Activated T-helper 1 cell treated with anti-CD3 and anti-CD28 coated beads, Interleukin-12 subunit alpha, Interleukin-12 subunit beta, Interleukin-2, Interleukin-4 antibody, amounts not matched to agents 30 ng/mL and 10 ng/mL and 1 ng/mL, durations not matched to agents 14 hours and 24 hours and 36 hours (primary cell): Measurements from ENCODE around the gene FBXO31. TPM values are rescaled to one million over a fixed set of nuclear protein-coding genes. Genes with fewer than 3 reads are reported as not detected.

Source experiments
- DNase-seq: peaks from one replicate; pipeline ENCODE4 v3.0.0; 2021; ENCODE audit warnings: low spot score
- H3K27ac Mint-ChIP-seq: one replicate; pipeline ENCODE4 v1.8.0; 2021; ENCODE audit warnings: mild to moderate bottlenecking, mixed read lengths
- H3K27me3 Mint-ChIP-seq: one replicate; pipeline ENCODE4 v1.8.0; 2022; ENCODE audit warnings: mild to moderate bottlenecking, moderate library complexity, mixed read lengths; ENCODE audit not compliant: insufficient read depth
- H3K36me3 Mint-ChIP-seq: one replicate; pipeline ENCODE4 v1.8.0; 2021; ENCODE audit warnings: low read depth, mixed read lengths
- H3K4me1 Mint-ChIP-seq: one replicate; pipeline ENCODE4 v1.8.0; 2021; ENCODE audit warnings: low read depth, mixed read lengths
- H3K4me3 Mint-ChIP-seq: one replicate; pipeline ENCODE4 v1.8.0; 2021; ENCODE audit warnings: mild to moderate bottlenecking, moderate library complexity, mixed read lengths
- H3K9me3 Mint-ChIP-seq: one replicate; pipeline ENCODE4 v1.8.0; 2021; ENCODE audit warnings: mixed read lengths
- intact Hi-C: fragments of 100-400 bp; cut with micrococcal nuclease; formaldehyde crosslinking; loops from one replicate; pipeline ENCODE4 v1.15.1; 2024
- total RNA-seq: library from RNA; stranded (reverse); gene quantifications from 2 replicates; pipeline ENCODE4 v1.2.3, GENCODE V29; 2022

The FBXO31 gene
- total RNA-seq, 1 donor from 2014 or later, result 41.3 TPM

- H3K27me3 Mint-ChIP-seq, result no peaks in the 10 kb centered on the region
- no peaks in the 10 kb centered on the region for H3K9me3 Mint-ChIP-seq
- H3K4me3 Mint-ChIP-seq, result no peak overlapping the region
- DNase-seq, result no peak
- no peak overlapping the region for H3K27ac Mint-ChIP-seq
- intact Hi-C loops, result no loop called here
- H3K36me3 Mint-ChIP-seq, result peaks cover 6% of the 10 kb centered on the region
- no peaks in the 10 kb centered on the region for H3K4me1 Mint-ChIP-seq
Observed at GRCh38 chr16:87327798-87328495, 55.6 kb downstream of the FBXO31 start.

GRCh38 chr16:87326151-87326571, 57.4 kb downstream of the FBXO31 start:
- Mint-ChIP-seq H3K36me3 (peaks cover 6% of the 10 kb centered on the region), H3K9me3 (no peaks in the 10 kb centered on the region), H3K4me3 (no peak overlapping the region), H3K27me3 (no peaks in the 10 kb centered on the region), H3K27ac (no peak overlapping the region), H3K4me1 (no peaks in the 10 kb centered on the region)
- no peak for DNase-seq
- intact Hi-C loops, result no loop called here

- Mint-ChIP-seq H3K9me3 (no peaks in the 10 kb centered on the region), H3K4me1 (no peaks in the 10 kb centered on the region), H3K36me3 (peaks cover 2% of the 10 kb centered on the region), H3K4me3 (no peak overlapping the region), H3K27ac (no peak overlapping the region), H3K27me3 (no peaks in the 10 kb centered on the region)
- intact Hi-C loops, result no loop called here
- DNase-seq, result no peak
Observed at GRCh38 chr16:87325423-87325858, 58.1 kb downstream of the FBXO31 start.

- Mint-ChIP-seq H3K9me3 (no peaks in the 10 kb centered on the region), H3K4me3 (no peak overlapping the region), H3K27ac (no peak overlapping the region), H3K27me3 (no peaks in the 10 kb centered on the region), H3K4me1 (no peaks in the 10 kb centered on the region), H3K36me3 (peaks cover 2% of the 10 kb centered on the region)
- DNase-seq, result peak; percentile 15
- intact Hi-C loops, result no loop called here
Observed at GRCh38 chr16:87324411-87325275, 58.9 kb downstream of the FBXO31 start.

- Mint-ChIP-seq H3K9me3 (no peaks in the 10 kb centered on the region), H3K36me3 (peaks cover under 1% of the 10 kb centered on the region), H3K4me1 (peaks cover 2% of the 10 kb centered on the region), H3K27ac (no peak overlapping the region), H3K27me3 (no peaks in the 10 kb centered on the region), H3K4me3 (no peak overlapping the region)
- DNase-seq, result no peak
- intact Hi-C loops, result no loop called here
Observed at GRCh38 chr16:87323727-87324410, 59.7 kb downstream of the FBXO31 start.

- intact Hi-C loops, result no loop called here
- peaks cover 10% of the 10 kb centered on the region for H3K4me1 Mint-ChIP-seq
- H3K9me3 Mint-ChIP-seq, result no peaks in the 10 kb centered on the region
- H3K36me3 Mint-ChIP-seq, result peaks cover 6% of the 10 kb centered on the region
- H3K27me3 Mint-ChIP-seq, result no peaks in the 10 kb centered on the region
- no peak overlapping the region for H3K4me3 Mint-ChIP-seq
- no peak for DNase-seq
- H3K27ac Mint-ChIP-seq, result no peak overlapping the region
Observed at GRCh38 chr16:87322833-87323726, 60.5 kb downstream of the FBXO31 start.

GRCh38 chr16:87322360-87322759, 61.2 kb downstream of the FBXO31 start:
- Mint-ChIP-seq H3K4me3 (no peak overlapping the region), H3K36me3 (peaks cover 8% of the 10 kb centered on the region), H3K27ac (no peak overlapping the region), H3K27me3 (no peaks in the 10 kb centered on the region), H3K9me3 (no peaks in the 10 kb centered on the region), H3K4me1 (peaks cover 13% of the 10 kb centered on the region)
- DNase-seq, result no peak
- intact Hi-C loops, result no loop called here

- no peak overlapping the region for H3K27ac Mint-ChIP-seq
- peaks cover 10% of the 10 kb centered on the region for H3K36me3 Mint-ChIP-seq
- H3K27me3 Mint-ChIP-seq, result no peaks in the 10 kb centered on the region
- no peaks in the 10 kb centered on the region for H3K9me3 Mint-ChIP-seq
- no peak overlapping the region for H3K4me3 Mint-ChIP-seq
- DNase-seq, result no peak
- intact Hi-C loops, result no loop called here
- peaks cover 15% of the 10 kb centered on the region for H3K4me1 Mint-ChIP-seq
Observed at GRCh38 chr16:87321336-87322107, 62.1 kb downstream of the FBXO31 start.

- no peak overlapping the region for H3K27ac Mint-ChIP-seq
- no peaks in the 10 kb centered on the region for H3K27me3 Mint-ChIP-seq
- peaks cover 17% of the 10 kb centered on the region for H3K4me1 Mint-ChIP-seq
- intact Hi-C loops, result no loop called here
- peaks cover 10% of the 10 kb centered on the region for H3K36me3 Mint-ChIP-seq
- no peak for DNase-seq
- no peaks in the 10 kb centered on the region for H3K9me3 Mint-ChIP-seq
- no peak overlapping the region for H3K4me3 Mint-ChIP-seq
Observed at GRCh38 chr16:87320510-87321227, 62.9 kb downstream of the FBXO31 start.

GRCh38 chr16:87319997-87320491, 63.5 kb downstream of the FBXO31 start:
- intact Hi-C loops, result loop anchor here (5.0 to 10.0 kb wide), 5 partner anchors 145 to 763 kb away; partner anchors contain the start of genes KLHDC4 and MTHFSD
- Mint-ChIP-seq H3K27ac (no peak overlapping the region), H3K4me1 (peaks cover 17% of the 10 kb centered on the region), H3K27me3 (no peaks in the 10 kb centered on the region), H3K4me3 (no peak overlapping the region), H3K9me3 (no peaks in the 10 kb centered on the region), H3K36me3 (peaks cover 10% of the 10 kb centered on the region)
- DNase-seq, result no peak

GRCh38 chr16:87319011-87319410, 64.6 kb downstream of the FBXO31 start:
- intact Hi-C loops, result loop anchor here (5.0 to 10.0 kb wide), 5 partner anchors 146 to 762 kb away; partner anchors contain the start of genes KLHDC4 and MTHFSD
- peak overlapping the region; percentile 94 for H3K4me3 Mint-ChIP-seq
- peaks cover 10% of the 10 kb centered on the region for H3K36me3 Mint-ChIP-seq
- no peaks in the 10 kb centered on the region for H3K27me3 Mint-ChIP-seq
- H3K27ac Mint-ChIP-seq, result peak overlapping the region; percentile 99
- no peak for DNase-seq
- H3K4me1 Mint-ChIP-seq, result peaks cover 17% of the 10 kb centered on the region
- no peaks in the 10 kb centered on the region for H3K9me3 Mint-ChIP-seq
